Stimulated activated CD8-positive, alpha-beta memory T cell treated with anti-CD3 and anti-CD28 coated beads, Interleukin-4, amount 100 ng/mL, for 1 hour (primary cell): Measurements from ENCODE around the gene CAMK2N1.
"Not testable (repeated sequence)": the region's sequence is repeated elsewhere in the genome, so short reads cannot be mapped to it uniquely, and the experiment has no call there.

ENCODE experiments used
- DNase-seq, 2 donors: peaks; one replicate each; pipeline ENCODE4 v3.0.0-alpha.2; 2020; ENCODE audit warnings: low read depth in 2 of 2, low spot score in 1 of 2

Gene CAMK2N1

DNA sequence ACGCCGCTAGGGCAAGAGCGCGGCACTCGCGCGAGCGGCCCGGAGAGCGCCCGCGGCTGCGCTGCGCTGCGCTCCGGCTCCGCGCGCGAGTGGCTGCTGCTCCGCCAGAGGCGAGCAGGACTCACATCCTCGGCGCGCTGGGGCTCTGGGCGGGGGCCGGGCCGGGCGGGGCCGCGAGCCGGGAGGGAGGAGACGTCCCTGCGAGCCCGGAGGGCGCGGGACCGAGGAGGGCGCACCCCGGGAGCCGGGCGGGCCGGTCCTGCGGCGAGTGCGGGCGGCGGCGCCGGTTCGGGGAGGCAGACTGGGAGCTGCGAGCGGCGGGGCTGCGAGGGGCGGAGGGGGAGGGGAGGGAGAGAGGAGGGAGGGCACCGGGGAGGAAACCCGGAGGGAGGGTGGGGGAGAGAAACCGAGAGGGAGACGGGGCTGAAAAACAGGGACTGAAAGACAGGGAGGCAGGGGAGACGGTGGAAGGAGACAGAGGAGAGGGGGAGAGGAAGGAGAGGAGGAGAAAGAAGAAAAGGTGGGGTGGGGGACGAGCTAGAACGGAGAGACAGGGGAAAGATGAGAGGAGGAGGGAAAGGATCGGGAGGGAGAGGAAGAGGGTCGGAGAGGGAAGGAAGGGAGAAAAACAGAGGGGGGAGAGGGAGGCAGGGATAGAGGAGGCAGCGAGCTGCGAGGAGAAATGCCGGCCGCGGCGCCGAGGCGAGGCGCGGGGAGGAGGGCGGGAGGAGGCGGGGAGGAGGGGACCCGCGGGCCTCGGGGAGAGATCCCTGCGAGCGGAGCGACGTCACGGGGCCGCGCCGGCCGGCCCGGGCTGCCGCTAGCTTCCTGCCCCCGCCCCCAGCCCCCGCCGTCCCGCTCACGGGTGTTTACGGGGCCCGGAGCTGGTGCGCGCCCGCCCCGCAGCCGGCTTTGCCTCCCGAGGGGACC, at the start of gene CAMK2N1:
Gene CAMK2N1, minus strand, starts transcription at position 684 of the 930 bp plus-strand sequence. CDS start 831 bp downstream, outside the sequence.
- peak in 1 of 2 donors; percentile 36 for DNase-seq

DNA sequence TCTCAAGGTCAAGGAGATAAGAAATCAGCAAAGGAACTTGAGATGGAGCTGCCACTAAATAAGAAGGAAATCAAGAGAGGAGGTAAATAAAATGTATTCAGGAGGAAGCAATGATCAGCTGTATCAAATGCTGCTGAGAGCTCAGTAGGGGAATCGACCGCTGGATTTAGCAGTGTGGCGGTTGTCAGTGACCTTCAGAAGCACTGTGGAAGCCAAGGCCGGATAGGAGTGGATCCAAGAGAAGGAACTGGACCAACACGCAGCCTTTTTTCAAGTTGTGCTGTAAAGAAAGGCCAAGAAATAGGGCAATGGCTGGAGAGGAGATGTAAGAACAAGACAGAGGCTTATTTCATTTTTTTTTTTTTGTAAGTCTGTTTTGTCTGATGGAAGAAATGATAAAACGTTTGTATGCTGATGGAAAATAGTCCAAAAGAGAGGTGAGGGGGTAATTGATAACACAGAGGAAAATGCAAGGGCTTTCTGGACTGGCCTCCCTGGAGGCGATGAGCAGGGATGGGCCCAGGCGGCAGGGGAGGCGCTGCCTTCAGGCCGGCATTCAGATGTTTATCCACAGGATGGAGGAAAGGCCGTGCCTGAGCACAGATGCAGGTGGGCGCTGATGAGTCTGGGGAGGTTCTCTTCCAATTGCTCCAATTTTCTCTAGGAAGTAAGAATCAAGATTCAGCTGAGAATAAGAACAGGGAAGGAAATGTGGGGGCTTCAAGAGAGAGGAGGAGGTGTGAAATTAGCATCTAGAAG, 48.8 kb upstream of the CAMK2N1 start:
- no peak for DNase-seq

DNA sequence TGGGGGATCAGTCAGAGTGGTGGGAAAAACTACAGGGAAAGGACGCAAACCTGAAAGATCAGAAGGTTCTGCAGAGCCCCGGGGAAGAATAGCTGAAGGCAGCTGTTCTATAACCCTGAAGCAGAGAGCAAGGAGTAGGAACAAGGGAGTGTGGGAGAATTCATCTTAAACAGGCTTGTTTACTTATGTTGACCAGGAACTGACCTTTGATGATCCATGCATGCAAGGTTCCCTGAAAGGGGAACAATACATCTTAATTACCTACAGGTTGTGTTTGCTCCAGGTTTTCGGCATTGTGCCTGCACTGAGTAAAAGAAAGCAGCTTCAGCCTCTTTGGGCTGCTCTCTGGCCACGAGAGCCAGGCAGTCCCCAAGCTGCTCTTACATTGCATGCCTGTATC, 47.6 kb upstream of the CAMK2N1 start:
- DNase-seq, result no peak

DNA sequence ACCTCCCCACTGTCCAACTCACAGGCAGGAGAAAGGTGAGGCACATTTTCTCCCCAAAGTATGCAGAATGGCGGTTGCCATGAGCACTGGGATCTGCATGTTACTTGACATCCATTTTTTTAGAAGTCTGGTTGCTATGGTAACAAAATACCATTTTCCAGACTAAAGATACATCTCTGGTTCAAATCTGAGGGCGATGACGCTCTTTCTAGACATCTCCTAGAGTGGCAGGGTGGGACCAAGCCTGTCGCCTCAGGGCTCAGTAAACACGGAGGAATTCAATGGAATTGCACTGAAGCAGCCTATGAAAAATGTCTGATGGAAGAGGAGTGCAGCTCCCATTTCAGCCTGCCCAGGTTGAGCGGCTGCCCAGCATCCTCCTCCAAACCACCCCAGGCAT, 44.9 kb upstream of the CAMK2N1 start:
- DNase-seq, result no peak

DNA sequence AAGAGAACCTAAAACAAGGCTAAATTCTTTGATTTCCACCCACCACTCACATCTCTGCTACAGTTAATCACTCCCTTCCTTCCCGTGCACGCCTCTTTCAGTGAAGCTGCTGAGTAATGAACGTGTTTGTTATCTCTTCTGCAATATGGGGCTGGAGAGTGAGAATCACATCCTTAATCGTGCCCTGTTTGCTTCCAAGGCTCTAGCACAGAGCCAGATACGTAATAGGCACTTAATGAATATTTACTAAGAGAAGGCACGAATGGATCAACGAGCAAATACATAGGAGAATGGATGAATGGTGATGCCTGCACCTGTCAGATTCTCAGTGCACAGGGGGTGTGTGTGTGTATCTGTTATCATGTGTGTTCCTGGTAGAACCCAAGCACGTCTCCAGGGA, 44.3 kb upstream of the CAMK2N1 start:
- no peak for DNase-seq

DNA sequence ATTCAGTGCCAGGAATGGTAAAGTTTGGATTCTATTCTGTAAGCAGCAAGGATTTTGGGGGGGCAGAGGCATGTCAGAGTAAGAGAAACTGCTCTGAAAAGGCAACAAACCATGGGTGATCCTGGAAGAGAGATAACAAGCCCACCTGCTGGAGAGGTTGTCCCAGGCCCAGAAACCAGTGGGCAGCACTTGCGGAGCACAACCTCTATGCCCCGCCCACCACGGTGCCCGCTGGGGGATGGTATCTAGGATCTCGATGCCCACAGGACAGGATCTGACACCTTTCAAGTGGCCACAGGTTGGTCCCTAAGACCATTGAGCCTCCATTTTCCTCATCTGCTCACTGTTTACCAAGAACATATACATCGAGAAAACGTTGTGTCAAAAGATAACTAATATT, 42.2 kb upstream of the CAMK2N1 start:
- DNase-seq, result no peak

DNA sequence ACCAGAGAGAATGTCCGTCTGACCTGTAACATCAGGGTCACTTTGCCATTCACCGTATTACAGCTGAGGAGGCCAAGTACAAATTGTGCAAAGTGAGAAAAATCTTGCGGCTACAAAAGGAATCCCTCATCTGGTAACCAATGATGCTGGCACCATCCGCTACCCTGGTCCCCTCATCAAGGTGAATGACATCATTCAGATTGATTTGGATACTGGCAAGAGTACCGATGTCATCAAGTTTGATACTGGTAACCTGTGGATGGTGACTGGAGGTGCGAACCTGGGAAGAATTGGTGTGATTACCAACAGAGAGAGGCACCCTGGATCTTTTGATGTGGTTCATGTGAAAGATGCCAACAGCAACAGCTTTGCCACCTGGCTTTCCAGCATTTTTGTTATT, 40.3 kb upstream of the CAMK2N1 start:
- no peak for DNase-seq

DNA sequence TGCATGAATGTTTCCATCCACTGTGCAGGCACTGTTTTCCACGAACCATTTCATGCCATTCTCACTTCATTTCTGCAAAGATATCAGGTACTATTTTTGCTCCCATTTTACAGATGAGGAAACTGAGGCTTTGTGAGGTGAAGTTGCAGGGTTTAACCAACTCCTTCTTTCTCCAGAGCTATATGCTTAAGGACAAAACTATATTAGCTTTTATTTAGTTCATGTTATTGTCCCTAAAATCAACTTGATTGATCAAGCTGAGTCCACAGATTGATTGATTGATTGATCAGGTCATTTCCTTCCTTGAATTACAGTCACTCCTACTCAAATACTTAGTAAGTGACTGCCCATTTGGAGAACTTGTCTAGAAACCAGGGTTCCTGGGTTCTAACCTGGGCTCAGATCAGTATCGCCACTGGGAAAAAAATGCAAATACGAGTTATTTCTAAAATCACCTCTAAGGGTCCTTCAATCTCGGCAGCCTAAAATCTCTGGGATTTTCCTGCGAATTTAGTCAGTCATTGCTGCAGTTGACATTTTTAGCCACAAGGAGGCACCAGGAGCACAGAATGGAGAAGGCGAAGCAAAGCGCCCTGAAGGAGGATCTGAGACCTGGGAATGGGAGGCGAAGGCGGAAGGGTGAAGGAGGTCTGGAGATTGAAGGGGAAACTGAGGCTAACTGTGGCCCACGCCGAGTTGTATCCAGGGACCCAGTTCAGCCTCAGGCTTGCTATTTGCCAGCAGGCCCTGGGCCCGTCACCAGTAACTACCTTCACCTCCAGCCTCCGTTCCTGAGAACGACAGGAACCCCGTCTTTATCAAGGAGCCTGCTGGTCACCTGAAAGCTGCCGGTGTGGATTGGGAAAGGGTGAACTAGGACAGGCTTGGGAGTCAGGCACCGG, 36.2 kb upstream of the CAMK2N1 start:
- peak; percentile 32 to 40 for DNase-seq

DNA sequence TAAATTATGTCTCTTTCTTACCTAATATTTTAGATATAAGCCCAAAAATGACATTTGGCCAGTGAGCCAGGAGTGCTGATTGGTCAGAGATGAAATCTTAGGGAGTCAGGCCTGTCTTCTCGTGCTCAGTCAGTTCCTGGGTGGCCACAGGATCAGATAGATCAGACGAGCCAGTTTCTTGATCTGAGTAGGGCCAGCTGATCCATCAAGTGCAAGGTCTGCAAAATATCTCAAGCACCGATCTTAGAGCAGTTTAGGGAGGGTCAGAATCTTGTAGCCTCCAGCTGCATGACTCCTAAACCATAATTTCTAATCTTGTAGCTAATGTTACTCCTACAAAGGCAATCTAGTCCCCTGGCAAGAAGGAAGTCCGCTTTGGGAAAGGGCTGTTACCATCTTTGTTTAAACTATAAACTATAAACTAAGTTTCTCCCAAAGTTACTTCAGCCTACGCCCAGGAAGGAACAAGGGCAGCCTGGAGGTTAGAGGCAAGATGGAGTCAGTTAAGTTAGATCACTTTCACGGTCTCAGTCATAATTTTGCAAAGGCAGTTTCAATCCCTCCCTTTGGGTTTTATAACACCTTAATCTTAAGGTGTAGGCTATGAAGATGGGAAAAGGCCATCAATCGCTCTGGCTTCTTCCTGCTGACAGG, 33.7 kb upstream of the CAMK2N1 start:
- not testable (repeated sequence) for DNase-seq

DNA sequence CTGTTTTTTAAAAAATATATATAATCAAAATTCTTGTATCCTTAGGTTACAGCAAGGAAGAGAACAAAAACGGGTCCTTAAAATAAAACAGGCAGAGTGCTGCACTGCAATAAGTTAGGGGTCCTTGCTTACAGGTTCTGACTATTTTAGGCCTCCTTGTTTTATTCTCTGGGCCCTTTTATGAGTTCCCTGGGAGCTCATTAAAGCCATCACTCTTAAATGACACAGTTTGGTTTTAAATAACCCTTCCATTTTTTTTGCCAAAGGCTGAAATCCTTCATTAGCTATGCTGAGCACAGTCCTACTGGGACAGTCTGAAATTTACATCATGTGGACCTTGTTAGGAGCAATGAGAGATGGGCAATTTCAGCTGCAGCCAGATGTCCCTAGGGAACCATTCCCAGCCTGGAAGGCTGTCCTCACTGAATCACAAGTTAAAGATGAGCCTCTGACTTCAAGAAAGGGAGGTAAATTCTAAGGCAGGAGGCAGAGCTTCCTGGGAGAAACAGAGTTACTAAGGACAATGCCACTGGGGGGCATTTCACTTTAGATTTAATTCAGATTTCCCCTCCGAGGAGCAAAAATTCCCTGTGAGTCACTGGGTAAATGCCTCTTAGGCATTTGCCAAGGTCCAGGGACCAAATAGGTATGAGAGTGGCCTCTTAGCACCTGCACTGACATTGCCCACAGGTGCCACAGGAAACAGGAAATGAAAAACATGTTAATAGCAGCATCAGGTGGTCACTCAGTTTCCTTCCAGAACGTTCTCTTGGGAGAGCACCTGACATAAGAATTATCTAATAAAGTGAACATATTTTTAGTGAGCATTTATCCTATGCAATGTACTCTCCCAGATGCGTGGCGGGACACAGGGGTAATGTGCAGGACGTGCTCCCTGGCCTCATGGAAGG, 25.8 kb upstream of the CAMK2N1 start:
- DNase-seq, result no peak

DNA sequence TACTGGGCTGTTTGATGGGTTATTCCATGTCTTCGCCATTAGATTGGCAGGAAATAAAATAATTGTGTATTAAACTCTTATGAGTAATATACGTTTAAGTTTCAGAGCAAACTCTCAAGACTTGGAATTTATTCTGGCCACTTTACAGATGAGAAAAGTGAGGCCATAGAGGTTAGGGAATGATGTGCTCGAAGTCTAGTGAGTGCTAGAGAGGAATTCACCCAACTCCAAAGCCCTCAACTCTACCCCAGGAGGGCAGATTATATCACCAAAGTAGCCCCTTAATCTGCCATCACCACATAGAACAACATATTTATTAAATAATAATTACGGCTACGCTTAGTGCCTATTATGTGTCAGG, 22.4 kb upstream of the CAMK2N1 start:
- no peak for DNase-seq

DNA sequence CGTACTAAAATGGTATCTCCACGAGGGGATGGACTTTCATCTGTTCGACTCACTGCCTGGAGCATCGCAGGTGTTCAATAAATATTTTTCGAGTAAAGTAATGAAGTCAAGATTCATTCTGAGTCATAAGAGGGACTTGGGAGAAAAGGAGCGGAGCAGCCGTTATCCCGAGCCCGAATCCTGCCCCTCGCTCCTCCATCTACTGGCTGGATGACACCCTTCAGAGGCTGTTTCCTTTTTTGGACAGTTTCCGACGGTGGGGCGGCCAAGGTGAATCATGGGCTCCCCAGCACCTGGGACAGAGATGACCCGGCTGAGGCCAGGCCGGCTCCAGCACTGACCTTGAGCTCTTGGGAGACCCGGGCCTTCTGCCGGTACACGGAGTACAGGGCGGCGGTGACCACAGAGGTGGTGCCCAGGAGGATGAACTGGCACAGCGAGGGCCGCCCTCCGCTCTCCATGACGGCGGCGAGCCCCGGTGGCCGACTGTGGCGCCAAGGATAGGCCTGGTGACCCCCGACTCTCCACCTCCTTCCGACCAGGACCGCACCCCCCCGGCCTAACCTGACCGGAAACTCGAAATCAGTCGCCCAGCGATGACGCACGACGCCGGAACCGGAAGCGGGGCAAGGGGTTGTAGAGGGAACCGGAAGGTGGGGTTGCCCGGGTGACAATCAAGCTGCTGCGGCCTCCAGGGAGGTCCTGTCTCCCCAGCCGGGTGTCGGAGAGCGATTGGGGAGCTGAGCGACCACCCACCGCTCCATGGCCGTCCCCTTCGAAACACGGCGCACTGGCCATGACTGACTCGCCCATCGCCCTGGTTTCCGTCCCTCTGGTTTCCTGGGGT, 21.8 kb upstream of the CAMK2N1 start, which contains the start of gene MUL1:
Gene MUL1, minus strand, starts transcription at position 588 of the 847 bp plus-strand sequence. Its CDS starts 127 bp downstream, at position 461.
- peak; percentile 90 to 94 for DNase-seq

DNA sequence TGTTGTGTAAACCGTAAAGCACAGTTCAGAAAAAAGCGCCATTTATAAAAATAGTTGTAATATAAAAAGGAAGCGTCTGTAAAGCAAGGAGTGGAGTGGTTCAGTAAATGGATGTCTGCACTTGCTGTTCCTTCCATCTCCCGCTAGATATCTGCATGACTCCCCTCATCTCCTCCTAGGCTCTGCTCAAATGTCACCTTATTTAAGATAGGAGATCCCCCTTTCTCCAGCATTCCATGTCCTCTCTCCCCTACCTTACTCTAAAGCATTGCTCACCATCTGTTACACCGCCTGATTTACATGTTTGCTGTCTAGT, 21.2 kb upstream of the CAMK2N1 start:
- DNase-seq, result no peak

DNA sequence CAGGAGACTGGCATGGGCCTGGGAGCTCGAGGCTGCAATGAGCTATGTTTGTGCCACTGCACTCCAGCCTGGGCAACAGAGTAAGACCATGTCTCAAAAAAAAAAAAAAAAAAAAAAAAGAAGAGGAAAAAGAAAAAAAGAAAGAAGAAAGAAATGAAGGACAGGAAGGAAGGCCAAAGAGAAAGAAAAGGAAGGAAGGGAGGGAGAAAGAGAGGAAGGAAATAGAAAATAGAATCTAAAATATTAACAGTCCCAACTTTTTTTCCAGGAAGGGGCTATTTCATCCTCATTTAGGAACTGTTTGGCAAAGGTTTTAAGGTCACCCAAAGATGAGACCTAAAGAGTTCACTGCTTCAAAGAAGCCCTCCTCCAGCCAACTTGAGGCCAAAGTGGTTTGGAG, 19.5 kb upstream of the CAMK2N1 start:
- no peak for DNase-seq

DNA sequence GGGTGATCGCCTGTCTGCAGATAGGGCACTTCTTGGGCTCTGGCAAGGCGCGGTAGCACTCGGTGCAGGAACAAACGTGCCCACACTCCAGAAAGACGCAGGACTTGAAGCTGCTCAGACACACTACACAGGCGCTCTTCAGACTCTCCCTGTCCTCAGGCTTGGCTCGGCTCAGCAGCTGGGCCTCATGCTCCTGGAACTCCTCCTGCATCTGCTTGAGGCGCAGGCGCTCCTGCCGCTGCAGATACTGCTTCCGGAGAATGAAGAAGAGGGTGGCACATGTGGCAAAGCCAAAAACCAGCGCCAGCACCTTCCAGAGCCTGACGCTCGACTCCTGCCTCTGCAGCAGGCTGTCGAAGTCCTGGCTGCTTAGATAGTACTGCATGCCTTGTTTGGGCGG, 14.7 kb upstream of the CAMK2N1 start:
- no peak for DNase-seq

DNA sequence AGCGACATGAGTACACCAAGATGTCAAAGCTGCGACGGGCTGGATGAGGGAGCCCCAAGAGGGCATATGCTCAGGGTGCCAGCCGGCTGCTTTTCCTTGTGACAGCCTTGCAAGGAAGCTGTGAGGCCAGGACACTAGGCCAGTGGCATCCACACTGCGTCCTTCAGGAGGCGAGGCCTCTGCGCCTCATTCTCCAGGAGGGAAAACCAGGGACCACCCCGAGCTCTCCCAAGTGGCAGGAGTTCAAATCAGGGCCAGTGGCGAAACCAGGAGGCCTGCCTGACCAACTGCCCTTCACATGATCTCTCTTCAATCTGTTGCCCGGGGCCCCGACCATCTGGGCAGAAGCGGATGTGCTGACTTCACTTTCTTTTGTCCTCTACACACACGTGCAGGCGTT, 13.7 kb upstream of the CAMK2N1 start:
- DNase-seq, result no peak

DNA sequence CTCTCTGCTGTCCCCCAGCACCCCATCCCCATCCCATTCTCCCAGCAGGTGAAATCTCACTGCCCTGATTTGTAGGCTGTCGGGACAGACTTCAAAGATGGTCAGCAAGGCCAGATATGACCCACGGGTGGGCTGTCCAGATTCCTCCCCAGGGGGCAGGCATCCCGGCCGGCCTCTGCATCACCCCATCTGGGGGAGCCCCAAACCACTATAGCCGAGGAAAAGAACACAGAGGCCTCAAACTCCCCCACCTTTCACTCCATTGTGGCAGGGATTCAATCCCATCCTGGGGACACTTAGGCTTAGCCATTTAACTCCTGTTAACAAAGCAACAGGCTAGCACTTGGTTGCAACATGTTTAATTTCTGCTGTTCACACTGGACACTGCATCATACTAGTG, 13.1 kb upstream of the CAMK2N1 start:
- DNase-seq, result no peak

DNA sequence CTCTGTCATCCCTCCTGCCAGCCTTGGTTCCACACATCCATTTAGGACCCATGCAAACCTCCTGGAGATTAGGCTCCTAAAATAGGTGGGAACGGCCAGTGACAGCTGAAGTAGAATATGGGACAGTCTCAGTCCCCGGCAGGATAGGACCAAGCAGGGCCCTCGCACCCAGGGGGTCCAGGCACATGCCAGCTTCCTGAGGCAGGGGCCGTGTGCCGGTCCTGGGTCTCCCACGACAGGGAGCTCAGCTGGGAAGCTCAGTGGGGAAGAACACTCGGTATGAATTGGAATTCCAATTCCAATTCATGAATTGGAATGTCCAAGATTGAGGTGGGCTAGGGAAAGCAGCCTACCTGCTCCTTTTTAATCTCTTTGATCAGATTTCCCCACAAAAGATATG, 12.1 kb upstream of the CAMK2N1 start:
- no peak for DNase-seq

DNA sequence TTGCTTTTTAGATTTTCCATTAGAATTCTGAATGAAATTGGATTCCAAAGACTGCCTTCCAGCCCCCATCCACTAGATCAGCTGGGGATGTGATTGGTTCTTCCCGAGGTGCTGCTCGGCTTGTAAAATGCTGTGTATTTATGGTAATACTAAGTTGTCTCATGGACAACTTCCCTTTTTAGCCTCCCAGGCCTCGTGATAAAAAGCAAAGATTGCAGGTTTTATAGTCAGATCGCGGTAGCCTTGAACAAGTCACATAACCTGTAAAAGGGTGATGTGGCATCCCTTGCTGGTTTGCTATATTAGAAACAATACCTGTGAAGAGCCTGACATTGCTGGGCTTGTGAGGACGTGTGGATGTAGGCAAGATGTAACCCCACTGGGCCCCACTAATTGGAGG, 11.5 kb upstream of the CAMK2N1 start:
- DNase-seq, result no peak
